Fibroblast of lung (primary cell): ENCODE measurements around the gene CTDSPL. TPM values are rescaled to one million over a fixed set of nuclear protein-coding genes. Genes with fewer than 3 reads are reported as not detected.

Experiments
- DNase-seq, 2 donors: peaks; one replicate each; pipeline versions ENCODE4 v3.0.0 to v3.0.0-alpha.2; 2010; ENCODE audit warnings: low read depth in 2 of 2
- H2AFZ ChIP-seq: 2 replicates; pipeline ENCODE4 v1.5.1; 2012; ENCODE audit warnings: low read length, control low read depth, inconsistent platforms
- H3K27ac ChIP-seq: 2 replicates; pipeline ENCODE4 v1.5.1; 2011; ENCODE audit warnings: low read length, control low read depth; ENCODE audit not compliant: insufficient read depth
- H3K27me3 ChIP-seq: 2 replicates; pipeline ENCODE4 v1.5.1; 2011; ENCODE audit warnings: mild to moderate bottlenecking, low read length; ENCODE audit not compliant: control insufficient read depth, insufficient read depth
- H3K36me3 ChIP-seq: 2 replicates; pipeline ENCODE4 v1.5.1; 2011; ENCODE audit warnings: low read length; ENCODE audit not compliant: control insufficient read depth, insufficient read depth
- H3K4me1 ChIP-seq: 2 replicates; pipeline ENCODE4 v1.5.1; 2011; ENCODE audit warnings: low read length; ENCODE audit not compliant: control insufficient read depth, insufficient read depth; ENCODE audit errors: extremely low read depth
- H3K4me2 ChIP-seq: 2 replicates; pipeline ENCODE4 v1.5.1; 2011; ENCODE audit warnings: low read length, control low read depth; ENCODE audit not compliant: insufficient read depth; ENCODE audit errors: extremely low read depth
- H3K4me3 ChIP-seq, 4 experiments: fragments of 200-600 bp in 1 of 4; sonication (generic) in 1 of 4; replicated peaks in 1 of 4; 2 replicates each; pipeline ENCODE4 v1.5.1; 2011 to 2016; ENCODE audit warnings: low read length in 4 of 4, low read depth in 3 of 4, mild to moderate bottlenecking in 3 of 4, control low read depth in 2 of 4, inconsistent platforms in 1 of 4, mixed read lengths in 1 of 4; ENCODE audit not compliant: insufficient read depth in 1 of 4; ENCODE audit errors: control extremely low read depth in 1 of 4
- H3K79me2 ChIP-seq: 2 replicates; pipeline ENCODE4 v1.5.1; 2012; ENCODE audit warnings: mild to moderate bottlenecking, low read length, inconsistent platforms; ENCODE audit not compliant: control insufficient read depth, insufficient read depth
- H3K9ac ChIP-seq: 2 replicates; pipeline ENCODE4 v1.5.1; 2011; ENCODE audit warnings: mild to moderate bottlenecking, low read length, control low read depth; ENCODE audit not compliant: insufficient read depth
- H3K9me3 ChIP-seq: 2 replicates; pipeline ENCODE4 v1.5.1; 2012; ENCODE audit warnings: low read depth, low read length; ENCODE audit not compliant: control insufficient read depth, insufficient read depth
- H4K20me1 ChIP-seq: 2 replicates; pipeline ENCODE4 v1.5.1; 2011; ENCODE audit warnings: low read length; ENCODE audit not compliant: control insufficient read depth, insufficient read depth; ENCODE audit errors: extremely low read depth
- EZH2 ChIP-seq: IDR thresholded peaks from 2 replicates; pipeline ENCODE4 v1.5.1; 2012; ENCODE audit warnings: low read length, control low read depth, mild to moderate bottlenecking; ENCODE audit errors: missing control alignments
- polyA plus RNA-seq, 2 donors: library from polyadenylated mRNA; depleted of rRNA in 1 of 2; stranded (reverse) in 1 of 2; unstranded in 1 of 2; fragments of >200 nt; gene quantifications; 2 replicates each; pipeline ENCODE4 v1.2.1, GENCODE V29; 2011 to 2012; ENCODE audit warnings: missing spikeins in 1 of 2
- total RNA-seq: library from RNA; depleted of rRNA; stranded (reverse); fragments of >200 nt; gene quantifications from 2 replicates; pipeline ENCODE4 v1.2.1, GENCODE V29; 2014
- TF ChIP-seq, protein P1 (sequence below), 2 donors: IDR thresholded peaks in 1 of 2; conservative IDR thresholded peaks in 1 of 2; 1 replicate in 1 of 2; 2 replicates in 1 of 2; pipeline ENCODE4 v1.5.1; 2011 to 2012; ENCODE audit warnings: low read length in 2 of 2, control low read depth in 1 of 2, inconsistent platforms in 1 of 2, low read depth in 1 of 2, mild to moderate bottlenecking in 1 of 2

CTDSPL gene
- total and polyA plus RNA-seq, 2 donors (not counting 1 experiment from before 2014, with no cell fraction given), result 34.0 to 51.5 TPM

DNA sequence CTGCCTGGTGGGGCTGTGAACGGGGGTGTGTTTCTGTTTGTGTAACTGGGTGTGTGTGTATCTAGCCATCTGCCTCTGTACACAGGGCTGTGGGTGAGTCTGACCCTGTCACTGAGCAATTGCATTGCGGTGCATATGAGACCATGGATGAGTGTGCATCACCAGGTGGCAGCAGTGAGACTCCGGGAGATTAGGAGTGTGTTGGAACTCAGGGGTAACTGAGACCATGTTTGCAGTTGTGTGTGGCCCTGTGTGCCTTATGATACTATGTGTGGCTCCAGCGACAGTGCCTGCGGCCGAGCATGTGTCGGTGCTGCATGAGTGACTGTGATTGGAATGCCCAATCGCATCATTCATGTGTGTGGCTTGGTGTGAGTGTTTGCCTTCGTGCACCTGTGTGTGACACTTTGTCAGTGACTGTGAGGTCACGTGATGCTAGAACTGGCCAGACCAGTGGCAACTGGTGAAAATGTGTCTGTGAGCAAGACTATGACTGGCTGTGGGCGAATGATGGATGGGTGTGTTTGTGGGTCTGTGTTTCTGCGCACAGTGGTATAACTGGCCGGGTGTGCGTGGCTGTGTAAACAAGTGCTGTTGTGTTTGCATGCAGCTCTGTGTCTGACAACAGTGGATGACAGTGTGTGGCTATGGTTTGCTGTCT lies 142.9 kb downstream of the CTDSPL start:
- no peaks in the 10 kb centered on the region for H3K9me3 ChIP-seq
- H3K9ac ChIP-seq, result no peak overlapping the region
- no peak overlapping the region for H2AFZ ChIP-seq
- H3K4me3 ChIP-seq, result no peak overlapping the region
- H3K4me1 ChIP-seq, result no peaks in the 10 kb centered on the region
- no peak overlapping the region for H3K4me2 ChIP-seq
- H3K27me3 ChIP-seq, result no peaks in the 10 kb centered on the region
- TF ChIP-seq EZH2, result no peak
- TF ChIP-seq, protein P1, sequence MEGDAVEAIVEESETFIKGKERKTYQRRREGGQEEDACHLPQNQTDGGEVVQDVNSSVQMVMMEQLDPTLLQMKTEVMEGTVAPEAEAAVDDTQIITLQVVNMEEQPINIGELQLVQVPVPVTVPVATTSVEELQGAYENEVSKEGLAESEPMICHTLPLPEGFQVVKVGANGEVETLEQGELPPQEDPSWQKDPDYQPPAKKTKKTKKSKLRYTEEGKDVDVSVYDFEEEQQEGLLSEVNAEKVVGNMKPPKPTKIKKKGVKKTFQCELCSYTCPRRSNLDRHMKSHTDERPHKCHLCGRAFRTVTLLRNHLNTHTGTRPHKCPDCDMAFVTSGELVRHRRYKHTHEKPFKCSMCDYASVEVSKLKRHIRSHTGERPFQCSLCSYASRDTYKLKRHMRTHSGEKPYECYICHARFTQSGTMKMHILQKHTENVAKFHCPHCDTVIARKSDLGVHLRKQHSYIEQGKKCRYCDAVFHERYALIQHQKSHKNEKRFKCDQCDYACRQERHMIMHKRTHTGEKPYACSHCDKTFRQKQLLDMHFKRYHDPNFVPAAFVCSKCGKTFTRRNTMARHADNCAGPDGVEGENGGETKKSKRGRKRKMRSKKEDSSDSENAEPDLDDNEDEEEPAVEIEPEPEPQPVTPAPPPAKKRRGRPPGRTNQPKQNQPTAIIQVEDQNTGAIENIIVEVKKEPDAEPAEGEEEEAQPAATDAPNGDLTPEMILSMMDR (conservative IDR thresholded peaks at IDR 0.05 in 1 of 2, IDR thresholded peaks at IDR 0.05 in 1 of 2; ENCODE audit: low read depth in 1 of 2, low read length in 2 of 2), result peak; percentile 57 to 76
- H3K79me2 ChIP-seq, result no peaks in the 10 kb centered on the region
- peaks cover 6% of the 10 kb centered on the region for H3K36me3 ChIP-seq
- peak; percentile 51 to 62 for DNase-seq
- H3K27ac ChIP-seq, result no peak overlapping the region
- no peaks in the 10 kb centered on the region for H4K20me1 ChIP-seq

DNA sequence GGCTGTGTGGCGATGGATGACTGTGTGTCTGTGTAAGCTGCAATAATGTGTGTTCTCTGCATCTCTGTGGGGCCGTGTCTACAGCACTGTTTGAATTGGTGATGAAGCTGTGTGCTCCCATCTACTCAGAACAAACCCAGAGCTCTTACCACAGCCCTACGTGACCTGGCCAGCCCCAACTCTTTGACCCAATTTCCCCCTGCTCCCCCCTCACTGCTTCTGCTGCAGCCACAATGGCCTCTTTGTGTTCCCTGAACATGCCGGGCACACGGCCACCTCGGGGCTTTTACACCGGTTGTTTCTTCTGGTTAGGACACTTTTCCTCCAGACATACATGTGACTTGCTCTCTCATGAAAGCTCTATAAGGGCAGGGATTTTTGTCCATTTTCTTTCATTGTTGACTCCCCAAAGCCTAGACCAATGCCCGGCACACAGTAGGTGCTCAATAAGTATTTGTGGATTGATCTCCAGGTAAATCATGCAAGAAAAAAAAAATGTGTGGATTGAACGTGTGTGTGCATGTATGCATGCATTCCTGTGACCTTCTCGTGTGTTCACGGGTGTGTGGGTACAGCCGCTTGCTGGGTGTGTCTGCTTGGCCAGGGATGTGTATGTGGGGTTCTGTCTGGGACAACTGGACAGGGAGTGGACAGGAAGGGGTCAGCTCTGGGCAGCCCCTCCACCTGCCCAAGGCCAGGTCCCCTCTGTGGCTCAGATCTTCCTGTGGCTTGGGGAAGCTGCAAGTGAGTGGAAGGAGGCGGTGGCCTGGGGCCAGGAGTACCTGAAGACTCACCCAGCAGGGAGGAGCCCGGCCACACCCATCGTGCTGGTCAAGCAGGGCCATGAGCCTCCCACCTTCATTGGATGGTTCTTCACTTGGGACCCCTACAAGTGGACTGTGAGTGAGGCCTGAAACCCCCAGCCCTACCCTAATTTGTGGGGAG lies 143.7 kb downstream of the CTDSPL start:
- H3K27me3 ChIP-seq, result no peaks in the 10 kb centered on the region
- H3K79me2 ChIP-seq, result no peaks in the 10 kb centered on the region
- no peak overlapping the region for H3K4me2 ChIP-seq
- no peaks in the 10 kb centered on the region for H4K20me1 ChIP-seq
- H3K27ac ChIP-seq, result no peak overlapping the region
- no peak overlapping the region for H3K4me3 ChIP-seq
- peaks cover 5% of the 10 kb centered on the region for H3K36me3 ChIP-seq
- no peaks in the 10 kb centered on the region for H3K9me3 ChIP-seq
- TF ChIP-seq, protein P1 (conservative IDR thresholded peaks at IDR 0.05 in 1 of 2, IDR thresholded peaks at IDR 0.05 in 1 of 2; ENCODE audit: low read depth in 1 of 2, low read length in 2 of 2), result no peak
- no peak for TF ChIP-seq EZH2
- peak in 1 of 2 donors; percentile 29 for DNase-seq
- H3K4me1 ChIP-seq, result no peaks in the 10 kb centered on the region
- no peak overlapping the region for H3K9ac ChIP-seq
- no peak overlapping the region for H2AFZ ChIP-seq

DNA sequence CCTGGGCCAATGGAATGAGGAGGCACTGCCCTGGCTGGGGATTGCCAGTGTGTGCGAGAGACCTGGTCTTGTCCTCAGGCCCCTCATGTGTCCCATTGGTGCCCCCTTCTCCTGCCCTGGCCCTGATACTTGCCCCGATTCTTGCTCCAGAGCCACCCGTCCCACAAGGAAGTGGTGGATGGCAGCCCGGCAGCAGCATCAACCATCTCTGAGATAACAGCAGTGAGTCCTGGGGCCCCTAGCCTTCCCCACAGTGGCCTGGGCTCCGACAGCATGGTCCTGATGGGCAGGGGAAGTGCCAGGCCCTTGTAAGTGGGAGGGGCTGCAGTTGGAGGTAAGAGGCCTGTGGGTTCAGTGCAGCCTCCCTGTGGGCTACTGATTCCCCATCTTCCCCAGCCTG lies 144.4 kb downstream of the CTDSPL start:
- no peaks in the 10 kb centered on the region for H4K20me1 ChIP-seq
- TF ChIP-seq, protein P1 (conservative IDR thresholded peaks at IDR 0.05 in 1 of 2, IDR thresholded peaks at IDR 0.05 in 1 of 2; ENCODE audit: low read depth in 1 of 2, low read length in 2 of 2), result no peak
- no peak for TF ChIP-seq EZH2
- no peak for DNase-seq
- no peaks in the 10 kb centered on the region for H3K79me2 ChIP-seq
- H3K27ac ChIP-seq, result no peak overlapping the region
- H3K36me3 ChIP-seq, result peaks cover 5% of the 10 kb centered on the region
- H3K9me3 ChIP-seq, result no peaks in the 10 kb centered on the region
- H3K4me2 ChIP-seq, result no peak overlapping the region
- H2AFZ ChIP-seq, result no peak overlapping the region
- no peak overlapping the region for H3K9ac ChIP-seq
- H3K4me1 ChIP-seq, result no peaks in the 10 kb centered on the region
- H3K4me3 ChIP-seq, result no peak overlapping the region
- H3K27me3 ChIP-seq, result no peaks in the 10 kb centered on the region
